ENCODE data around the gene TSKU. TPM values are rescaled to one million over a fixed set of nuclear protein-coding genes. Genes with fewer than 3 reads are reported as not detected.
A peak's percentile ranks its signal among the peaks of the same experiment; 100 is the strongest.

TSKU gene
- total RNA-seq, 1 donor from 2014 or later, result 7.1 TPM

GRCh38 chr11:76794371-76795289, 11.5 kb downstream of the TSKU start:
- H2AFZ ChIP-seq (replicated peaks), result no peak overlapping the region
- no peaks in the 10 kb centered on the region for H3K9me3 ChIP-seq (ENCODE audit: low read depth)
- peak overlapping the region; percentile 72 for H3K4me2 ChIP-seq
- H3K4me3 ChIP-seq, result no peak overlapping the region
- no peaks in the 10 kb centered on the region for H3K27me3 ChIP-seq
- H3K9ac ChIP-seq, result no peak overlapping the region
- TF ChIP-seq EZH2 (IDR thresholded peaks at IDR 0.05) (no peak), EZH2phosphoT487 (IDR thresholded peaks at IDR 0.05) (no peak), CTCF (IDR thresholded peaks at IDR 0.05) (no peak)
- Mint-ChIP-seq H3K36me3 (peaks cover 34% of the 10 kb centered on the region), H3K27ac (peak overlapping the region; percentile 57), H3K27me3 (ENCODE audit: insufficient read depth, low read depth) (peaks cover 8% of the 10 kb centered on the region), H3K9me3 (peaks cover 19% of the 10 kb centered on the region), H3K4me3 (no peak overlapping the region), H3K4me1 (peaks cover 38% of the 10 kb centered on the region)
- H3F3A ChIP-seq (ENCODE audit: low read depth), result peaks cover 27% of the 10 kb centered on the region
- no peak overlapping the region for H3K27ac ChIP-seq
- H4K20me1 ChIP-seq (ENCODE audit: low read depth), result peaks cover 70% of the 10 kb centered on the region
- H3K36me3 ChIP-seq, result no peaks in the 10 kb centered on the region
- no peak for DNase-seq (ENCODE audit: low spot score)
- peaks cover 60% of the 10 kb centered on the region for H3K79me2 ChIP-seq (ENCODE audit: low read depth)
- peaks cover 18% of the 10 kb centered on the region for H3K4me1 ChIP-seq

GRCh38 chr11:76795290-76795935, 12.3 kb downstream of the TSKU start:
- Mint-ChIP-seq H3K27me3 (ENCODE audit: insufficient read depth, low read depth) (peaks cover 8% of the 10 kb centered on the region), H3K9me3 (peaks cover 18% of the 10 kb centered on the region), H3K36me3 (peaks cover 31% of the 10 kb centered on the region), H3K4me3 (no peak overlapping the region), H3K27ac (no peak overlapping the region), H3K4me1 (peaks cover 37% of the 10 kb centered on the region)
- no peak for DNase-seq (ENCODE audit: low spot score)
- Histone ChIP-seq H4K20me1 (ENCODE audit: low read depth) (peaks cover 75% of the 10 kb centered on the region), H3K36me3 (no peaks in the 10 kb centered on the region), H3K9ac (no peak overlapping the region), H3F3A (ENCODE audit: low read depth) (peaks cover 27% of the 10 kb centered on the region), H3K4me3 (no peak overlapping the region), H3K9me3 (ENCODE audit: low read depth) (no peaks in the 10 kb centered on the region), H3K27me3 (no peaks in the 10 kb centered on the region), H3K27ac (no peak overlapping the region), H2AFZ (replicated peaks) (no peak overlapping the region), H3K79me2 (ENCODE audit: low read depth) (peaks cover 56% of the 10 kb centered on the region), H3K4me2 (no peak overlapping the region), H3K4me1 (peaks cover 18% of the 10 kb centered on the region)
- TF ChIP-seq EZH2 (IDR thresholded peaks at IDR 0.05) (no peak), CTCF (IDR thresholded peaks at IDR 0.05) (no peak), EZH2phosphoT487 (IDR thresholded peaks at IDR 0.05) (no peak)

GRCh38 chr11:76795936-76796441, 12.8 kb downstream of the TSKU start:
- H3K36me3 Mint-ChIP-seq, result peaks cover 25% of the 10 kb centered on the region
- peaks cover 12% of the 10 kb centered on the region for H3K9me3 Mint-ChIP-seq
- H2AFZ ChIP-seq (replicated peaks), result no peak overlapping the region
- H3K27me3 ChIP-seq, result no peaks in the 10 kb centered on the region
- H3K4me3 ChIP-seq, result no peak overlapping the region
- no peak overlapping the region for H3K9ac ChIP-seq
- H4K20me1 ChIP-seq (ENCODE audit: low read depth), result peaks cover 75% of the 10 kb centered on the region
- TF ChIP-seq CTCF (IDR thresholded peaks at IDR 0.05), result no peak
- TF ChIP-seq EZH2 (IDR thresholded peaks at IDR 0.05), result no peak
- no peak for TF ChIP-seq EZH2phosphoT487 (IDR thresholded peaks at IDR 0.05)
- no peak overlapping the region for H3K27ac ChIP-seq
- no peaks in the 10 kb centered on the region for H3K36me3 ChIP-seq
- H3K4me1 ChIP-seq, result peaks cover 18% of the 10 kb centered on the region
- peaks cover 27% of the 10 kb centered on the region for H3F3A ChIP-seq (ENCODE audit: low read depth)
- no peak overlapping the region for H3K4me2 ChIP-seq
- no peaks in the 10 kb centered on the region for H3K9me3 ChIP-seq (ENCODE audit: low read depth)
- H3K27ac Mint-ChIP-seq, result no peak overlapping the region
- DNase-seq (ENCODE audit: low spot score), result no peak
- peaks cover 8% of the 10 kb centered on the region for H3K27me3 Mint-ChIP-seq (ENCODE audit: insufficient read depth, low read depth)
- H3K4me3 Mint-ChIP-seq, result no peak overlapping the region
- peaks cover 33% of the 10 kb centered on the region for H3K4me1 Mint-ChIP-seq
- H3K79me2 ChIP-seq (ENCODE audit: low read depth), result peaks cover 50% of the 10 kb centered on the region
